Stimulated activated CD8-positive, alpha-beta memory T cell treated with anti-CD3 and anti-CD28 coated beads, Interleukin-2, amount 100 ng/mL, for 1 hour (primary cell): ENCODE data around the gene LAMA2.

ENCODE experiments used
- DNase-seq, 2 donors: peaks; one replicate each; pipeline ENCODE4 v3.0.0-alpha.2; 2020; ENCODE audit warnings: low read depth in 2 of 2

The LAMA2 gene

DNA sequence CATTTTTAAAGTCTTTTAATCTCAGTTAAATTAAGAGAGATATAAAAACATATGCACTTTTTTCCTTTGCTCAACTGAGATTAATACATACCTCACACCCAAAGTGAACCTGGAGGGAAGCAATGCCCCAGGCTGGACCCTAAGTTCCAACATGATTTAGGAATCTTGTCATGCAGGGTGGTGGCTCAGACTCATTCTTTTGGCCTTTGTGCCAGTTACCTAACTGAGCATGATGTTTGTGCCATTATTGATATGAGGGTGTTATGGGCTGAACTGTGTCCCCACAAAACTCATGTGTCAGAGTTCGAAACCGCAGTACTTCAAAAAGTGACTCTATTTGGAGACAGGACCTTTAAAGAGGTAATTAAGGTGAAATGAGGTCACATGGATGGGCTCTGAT is 639.0 kb downstream of the LAMA2 start:
- no peak for DNase-seq

DNA sequence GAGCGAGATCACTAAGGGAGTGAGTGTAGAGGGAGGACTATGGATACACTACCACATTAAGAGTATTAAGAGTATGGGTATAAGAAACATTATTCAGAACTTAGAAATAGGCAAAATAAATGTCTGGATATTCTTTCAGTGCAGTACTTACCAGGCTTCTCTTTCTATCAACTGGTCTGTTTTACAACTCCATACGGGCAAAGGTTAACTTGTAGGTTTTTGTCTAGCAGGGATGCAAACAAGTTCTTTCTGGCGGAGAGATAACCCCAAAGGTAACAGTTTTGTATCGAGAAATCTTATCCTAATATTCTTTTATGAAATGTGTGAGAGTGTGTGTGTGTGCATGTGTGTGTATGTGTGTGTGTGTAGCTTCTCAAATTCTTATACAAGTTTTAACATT is 640.9 kb downstream of the LAMA2 start:
- no peak for DNase-seq

DNA sequence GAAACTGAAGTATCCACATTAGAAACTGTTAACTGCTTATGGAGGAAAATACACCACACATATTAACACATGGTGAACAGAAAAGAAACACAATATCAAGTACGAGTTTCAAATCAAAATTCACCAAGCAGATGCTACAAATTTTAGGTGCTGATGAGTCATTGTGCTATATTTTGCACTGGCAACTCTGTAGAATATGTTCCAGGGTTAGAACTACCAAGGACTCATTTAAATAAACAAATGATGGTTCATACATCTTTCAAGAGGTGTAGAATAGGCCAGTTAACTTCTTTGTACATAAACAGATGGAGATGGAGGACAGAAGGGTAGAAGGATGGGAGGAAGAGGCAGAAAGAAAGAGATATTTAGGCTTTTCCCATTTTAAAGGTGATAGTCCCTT is 642.1 kb downstream of the LAMA2 start:
- no peak for DNase-seq

DNA sequence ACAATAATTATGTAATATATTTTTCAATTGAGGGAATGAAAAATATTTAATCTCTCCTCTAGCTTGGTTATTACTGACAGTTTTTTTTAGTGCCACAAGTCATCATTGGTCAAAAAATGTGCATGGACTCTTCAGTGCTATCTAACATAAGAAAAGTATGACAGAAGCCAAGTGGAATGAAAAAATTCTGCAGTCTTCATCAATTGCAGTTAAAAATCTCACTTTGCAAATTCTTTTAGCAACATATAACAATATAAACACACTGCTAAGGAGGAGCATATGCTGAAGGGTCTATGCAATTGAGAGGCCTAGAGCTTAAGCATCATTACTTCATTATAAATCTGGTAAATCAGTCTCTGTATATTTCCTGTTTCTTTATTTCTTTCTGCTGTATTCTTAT is 652.0 kb downstream of the LAMA2 start:
- DNase-seq = no peak

DNA sequence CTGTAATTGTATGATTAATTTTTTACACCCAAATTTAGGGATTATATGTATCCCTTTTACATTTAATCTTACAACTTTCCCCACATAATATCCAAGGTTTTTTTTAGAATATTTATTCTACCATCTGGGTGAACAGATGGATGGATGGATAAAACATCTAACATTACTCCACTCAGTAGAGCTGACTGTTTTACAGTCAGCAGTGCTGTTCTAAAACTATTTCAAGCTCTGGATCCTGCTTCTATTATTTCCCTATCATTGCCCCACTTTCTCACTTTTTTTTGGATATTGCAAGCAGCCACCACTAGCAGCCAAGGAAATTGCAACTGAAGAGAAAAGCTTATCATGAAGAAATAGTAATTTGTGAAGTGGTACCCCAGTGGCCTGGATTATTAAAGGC is 653.3 kb downstream of the LAMA2 start:
- no peak for DNase-seq

DNA sequence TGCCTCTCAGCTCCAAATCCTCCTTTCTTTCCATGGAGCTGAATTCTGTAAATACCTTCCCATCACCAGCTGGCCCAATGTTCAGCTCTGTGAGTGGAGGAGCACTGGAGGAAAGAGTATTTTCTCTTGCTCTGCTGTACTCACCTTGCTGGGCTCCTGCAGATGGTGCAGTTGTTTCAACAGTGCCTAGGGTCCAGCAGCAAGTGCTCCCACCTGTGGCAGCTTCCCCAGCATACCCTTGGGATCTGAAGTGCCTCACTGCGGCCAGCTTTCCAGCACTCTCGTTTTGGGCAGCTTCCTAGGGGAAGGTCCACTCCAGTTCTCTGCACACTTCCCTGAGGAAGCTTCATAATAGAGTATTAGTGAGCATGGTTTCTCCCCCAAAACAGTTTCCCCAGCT is 656.1 kb downstream of the LAMA2 start:
- DNase-seq = no peak

DNA sequence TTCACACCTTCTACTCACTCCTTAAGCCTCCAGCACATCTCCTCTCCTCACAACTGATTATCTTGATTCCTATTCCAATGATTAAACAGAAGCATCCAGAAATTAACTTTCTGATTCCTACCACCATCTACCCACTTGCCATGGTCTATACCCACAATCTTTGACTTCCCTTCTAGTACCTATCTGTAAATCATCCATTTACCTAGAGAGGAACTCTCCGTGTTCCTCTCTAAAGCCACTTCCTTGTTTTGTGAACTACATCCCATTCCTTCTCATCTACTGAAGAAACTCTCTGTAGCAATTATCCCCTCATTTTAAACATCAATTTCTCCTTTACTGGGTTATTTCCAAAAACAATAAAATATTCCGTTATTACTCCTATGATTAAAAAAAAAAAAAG is 659.8 kb downstream of the LAMA2 start:
- no peak for DNase-seq

DNA sequence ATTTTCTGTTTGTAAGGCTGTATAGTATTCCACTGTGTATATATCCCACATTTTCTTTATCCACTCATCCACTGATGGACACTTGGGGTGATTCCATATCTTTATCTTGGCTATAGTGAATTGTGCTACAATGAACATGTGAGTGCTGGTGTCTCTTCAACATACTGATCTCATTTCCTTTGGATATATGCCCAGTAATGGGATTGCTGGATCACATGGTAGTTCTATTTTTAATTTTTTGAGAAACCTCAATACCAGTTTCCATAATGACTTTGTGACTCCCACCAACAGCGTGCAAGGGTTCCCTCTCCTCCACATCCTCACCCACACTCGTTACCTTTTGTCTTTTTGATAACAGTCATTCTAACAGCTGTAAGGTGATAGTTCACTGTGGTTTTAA is 661.0 kb downstream of the LAMA2 start:
- DNase-seq = no peak

DNA sequence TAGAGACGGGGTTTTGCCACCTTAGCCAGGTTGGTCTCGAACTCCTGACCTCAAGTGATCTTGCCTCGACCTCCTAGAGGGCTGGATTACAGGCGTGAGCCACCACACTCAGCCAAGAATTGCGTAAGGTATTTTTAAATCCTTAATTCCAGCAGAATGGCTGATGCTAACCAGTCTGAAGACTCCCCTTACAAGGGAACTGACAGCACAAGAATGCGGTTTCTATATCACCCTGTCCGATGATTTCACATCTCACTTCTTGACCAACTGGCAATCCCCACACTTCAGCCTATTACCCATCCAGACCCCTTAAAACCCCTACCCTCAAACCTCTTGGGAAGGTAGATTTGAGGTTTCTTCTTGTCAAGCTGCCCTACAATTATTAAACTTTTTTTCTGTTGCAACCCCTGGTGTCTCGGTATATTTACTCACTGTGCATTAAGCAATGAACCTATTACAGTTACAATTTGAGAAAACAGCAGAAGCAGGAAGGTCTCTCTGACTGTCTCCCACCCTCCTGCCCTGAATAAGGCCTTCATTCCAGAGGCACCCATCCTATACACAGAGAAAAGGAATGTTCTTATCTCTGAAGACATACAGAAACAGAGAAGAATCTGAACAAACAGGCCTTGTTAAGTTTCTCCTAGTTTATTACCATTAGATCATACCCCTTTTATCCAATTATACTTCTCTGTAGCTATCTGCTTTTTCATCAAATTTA is 662.1 kb downstream of the LAMA2 start:
- no peak for DNase-seq

DNA sequence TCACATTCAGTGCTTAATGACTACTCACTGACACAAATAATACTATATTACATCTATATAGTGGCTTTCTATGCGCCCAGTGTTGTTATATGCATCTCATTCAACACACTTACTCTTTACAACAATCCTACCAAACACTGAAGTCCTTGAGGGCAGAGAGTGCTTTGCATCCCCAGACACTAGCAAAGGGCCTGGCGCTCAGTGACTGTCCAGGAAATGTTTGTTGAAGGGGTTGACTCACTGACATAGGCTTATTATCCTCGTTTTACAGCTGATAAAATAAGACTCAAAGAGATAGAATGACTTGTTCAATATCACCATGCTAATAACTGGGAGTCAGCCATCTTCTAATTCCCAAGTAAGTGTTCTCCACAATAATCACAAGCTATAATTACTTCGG is 663.8 kb downstream of the LAMA2 start:
- no peak for DNase-seq

DNA sequence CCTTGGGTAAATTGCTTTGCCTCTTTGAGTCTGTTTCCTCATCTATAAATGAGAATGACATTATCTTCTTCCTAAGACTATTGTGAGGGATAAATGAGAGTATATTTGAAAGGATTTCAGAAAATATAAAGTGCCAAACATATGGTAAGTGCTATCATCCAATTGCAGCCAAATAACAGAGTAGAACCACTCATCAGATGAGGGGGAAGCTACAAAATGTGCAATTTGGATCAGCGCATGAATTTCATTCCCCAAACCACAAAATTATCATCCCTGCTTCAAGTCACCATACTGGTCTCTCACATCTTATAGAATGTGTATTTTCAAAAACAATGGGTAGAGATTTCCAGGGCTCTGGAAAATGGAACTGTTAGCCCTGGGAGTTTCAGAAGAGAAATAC is 668.5 kb downstream of the LAMA2 start:
- no peak for DNase-seq

DNA sequence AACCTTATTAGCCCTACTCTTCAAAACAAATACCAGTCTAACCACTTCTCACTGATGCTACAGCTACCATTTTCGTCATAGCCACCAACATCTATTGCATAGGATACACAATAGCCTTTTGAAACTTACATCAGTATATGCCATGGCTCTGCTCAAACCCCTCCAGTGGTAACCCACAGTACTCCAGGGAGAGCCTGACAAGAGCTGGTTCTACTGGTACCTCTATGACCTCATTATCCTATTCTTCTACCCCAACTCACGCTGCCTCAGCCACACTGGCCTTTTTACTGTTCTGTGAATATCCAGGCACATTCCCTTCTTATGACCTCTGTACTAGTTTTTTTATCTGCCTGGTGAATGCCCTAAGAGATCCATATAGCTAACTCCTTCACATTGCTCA is 669.5 kb downstream of the LAMA2 start:
- DNase-seq = no peak

DNA sequence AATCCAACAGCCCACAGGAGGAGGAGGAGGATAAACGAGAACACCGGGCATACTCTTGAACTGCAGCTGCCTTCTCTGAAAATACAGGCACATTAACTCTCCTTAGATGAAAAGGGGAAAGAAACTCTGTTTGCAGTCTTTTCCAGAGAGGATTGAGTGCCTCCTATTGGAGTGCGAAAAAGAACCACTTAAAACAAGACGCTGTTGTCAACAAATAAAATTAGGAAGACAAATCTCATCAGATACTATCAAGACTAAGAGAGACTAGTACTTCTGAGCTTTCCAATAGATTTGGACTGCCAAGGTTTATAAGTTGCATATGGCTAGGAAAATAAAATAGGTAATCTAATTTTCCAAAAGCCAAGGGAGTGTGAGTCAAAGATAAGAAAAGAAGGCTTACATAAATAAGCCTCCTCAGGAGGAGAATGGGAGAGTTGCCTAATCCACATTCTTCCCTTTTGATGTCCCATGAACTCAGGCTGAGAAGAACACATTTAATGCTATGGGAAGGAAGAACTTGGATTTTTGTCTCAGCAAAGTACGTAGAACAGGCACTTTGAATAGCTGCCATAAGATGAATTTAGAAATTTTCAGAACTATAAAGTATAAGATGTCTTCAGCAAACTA is 672.4 kb downstream of the LAMA2 start:
- DNase-seq = no peak

DNA sequence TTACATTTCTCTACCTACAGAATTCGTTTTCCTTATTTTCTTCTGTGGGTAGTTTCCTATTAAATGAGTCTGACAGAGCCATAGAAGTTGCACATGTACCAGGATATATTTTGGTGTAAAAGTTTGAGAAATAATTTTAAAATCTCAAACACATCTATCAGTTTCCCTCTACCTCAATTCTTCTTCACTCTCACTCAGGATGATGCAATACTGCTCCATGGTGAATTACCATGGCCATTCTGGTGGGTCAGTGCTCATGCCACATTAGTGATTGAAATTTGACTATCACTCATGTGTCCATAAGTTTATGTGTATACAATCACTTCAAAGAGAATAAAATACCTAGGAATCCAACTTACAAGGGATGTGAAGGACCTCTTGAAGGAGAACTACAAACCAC is 675.3 kb downstream of the LAMA2 start:
- no peak for DNase-seq

DNA sequence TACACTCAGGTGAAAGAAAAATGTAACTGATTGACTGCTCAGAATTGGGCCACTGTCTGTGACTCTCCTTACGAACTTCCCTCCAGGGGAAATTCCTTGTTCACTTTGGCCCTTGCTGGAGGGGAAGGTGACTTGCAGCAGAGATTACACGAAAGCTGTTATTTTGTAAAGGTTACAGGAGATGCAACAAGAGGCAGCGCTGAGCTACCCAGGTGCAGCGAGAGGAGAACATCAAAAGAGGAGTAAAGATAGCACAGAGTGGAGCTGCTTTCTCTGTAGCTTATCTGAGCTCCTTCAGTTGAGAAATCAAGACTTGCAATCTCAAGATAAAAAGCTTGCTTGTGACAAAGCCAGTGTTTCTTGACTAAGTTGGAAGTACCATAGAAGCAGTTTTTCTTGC is 682.4 kb downstream of the LAMA2 start:
- DNase-seq = no peak

DNA sequence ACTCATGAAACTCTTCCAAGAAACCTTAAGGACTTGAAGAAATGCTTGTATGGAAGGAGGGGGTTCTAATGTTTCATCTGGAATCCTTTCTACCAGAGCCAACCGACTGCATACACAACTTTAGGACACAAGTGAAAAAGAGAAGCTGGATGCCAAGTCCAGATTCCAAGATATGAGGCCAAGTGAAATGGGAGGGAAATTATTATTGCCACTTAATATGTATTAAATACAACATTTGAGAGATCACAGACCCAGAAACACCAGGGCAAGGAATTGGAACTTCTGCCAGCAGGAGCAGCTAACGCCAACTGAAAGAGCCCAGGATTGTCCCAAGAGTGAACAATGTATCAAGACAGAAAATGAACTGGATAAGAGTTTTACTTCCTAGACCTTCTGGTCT is 682.9 kb downstream of the LAMA2 start:
- no peak for DNase-seq
